Neuron (in vitro differentiated cells): ENCODE results near the gene PYGO1.
"Not testable (repeated sequence)": the region's sequence is repeated elsewhere in the genome, so short reads cannot be mapped to it uniquely, and the experiment has no call there.

Experiments used
- H2AFZ ChIP-seq: one replicate; pipeline ENCODE4 v1.6.1; 2013; ENCODE audit warnings: low read depth, mild to moderate bottlenecking, inconsistent platforms, low read length, moderate library complexity
- H3K27me3 ChIP-seq: one replicate; pipeline ENCODE4 v1.6.1; 2013; ENCODE audit warnings: low read length; ENCODE audit not compliant: insufficient read depth
- H3K36me3 ChIP-seq: one replicate; pipeline ENCODE4 v1.6.1; 2013; ENCODE audit warnings: low read length; ENCODE audit not compliant: insufficient read depth
- H3K4me1 ChIP-seq: one replicate; pipeline ENCODE4 v1.6.1; 2013; ENCODE audit warnings: low read length; ENCODE audit not compliant: insufficient read depth
- H3K4me3 ChIP-seq: 2 replicates; pipeline ENCODE4 v1.5.1; 2013; ENCODE audit warnings: mild to moderate bottlenecking, low read length, moderate library complexity
- H3K9me3 ChIP-seq: one replicate; pipeline ENCODE4 v1.6.1; 2013; ENCODE audit warnings: low read length

PYGO1 gene

DNA sequence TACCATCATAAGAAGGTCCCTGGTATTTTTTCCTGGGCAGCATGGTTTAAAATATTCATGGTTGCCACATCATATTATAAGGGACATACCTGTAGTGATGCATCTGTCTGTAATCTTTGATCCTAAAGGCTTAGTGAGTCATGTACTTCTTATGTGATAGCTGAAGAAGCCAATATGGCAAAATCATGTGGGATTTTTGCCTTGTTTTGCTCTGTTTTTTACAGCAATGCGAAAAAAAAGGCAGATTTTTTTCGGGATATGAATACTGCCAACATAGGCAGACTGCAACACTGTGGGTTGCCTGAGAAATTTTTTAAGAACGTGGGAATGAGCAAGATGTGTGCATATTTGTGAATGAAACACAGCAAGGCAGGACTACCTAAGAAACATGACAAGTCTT, 11.3 kb upstream of the PYGO1 start:
- no peaks in the 10 kb centered on the region for H3K27me3 ChIP-seq
- no peaks in the 10 kb centered on the region for H3K9me3 ChIP-seq
- no peak overlapping the region for H3K4me3 ChIP-seq
- no peaks in the 10 kb centered on the region for H3K36me3 ChIP-seq
- H2AFZ ChIP-seq = no peak overlapping the region
- no peaks in the 10 kb centered on the region for H3K4me1 ChIP-seq

DNA sequence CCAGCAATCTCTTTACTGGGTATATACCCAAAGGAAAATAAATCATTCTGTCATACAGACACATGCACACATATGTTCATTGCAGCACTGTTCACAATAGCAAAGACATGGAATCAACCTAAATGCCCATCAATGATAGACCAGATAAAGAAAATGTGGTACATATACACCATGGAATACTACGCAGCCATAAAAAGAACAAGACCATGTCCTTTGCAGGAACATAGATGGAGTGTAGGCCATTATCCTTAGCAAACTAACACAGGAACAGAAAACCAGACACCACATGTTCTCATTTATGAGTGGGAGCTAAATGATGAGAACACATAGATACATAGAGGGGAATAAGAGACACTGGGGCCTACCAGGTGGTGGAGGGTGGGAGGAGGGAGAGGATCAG, 4.9 kb upstream of the PYGO1 start:
- not testable (repeated sequence) for H3K4me3 ChIP-seq, H2AFZ ChIP-seq, H3K27me3 ChIP-seq, H3K9me3 ChIP-seq, H3K4me1 ChIP-seq, H3K36me3 ChIP-seq

DNA sequence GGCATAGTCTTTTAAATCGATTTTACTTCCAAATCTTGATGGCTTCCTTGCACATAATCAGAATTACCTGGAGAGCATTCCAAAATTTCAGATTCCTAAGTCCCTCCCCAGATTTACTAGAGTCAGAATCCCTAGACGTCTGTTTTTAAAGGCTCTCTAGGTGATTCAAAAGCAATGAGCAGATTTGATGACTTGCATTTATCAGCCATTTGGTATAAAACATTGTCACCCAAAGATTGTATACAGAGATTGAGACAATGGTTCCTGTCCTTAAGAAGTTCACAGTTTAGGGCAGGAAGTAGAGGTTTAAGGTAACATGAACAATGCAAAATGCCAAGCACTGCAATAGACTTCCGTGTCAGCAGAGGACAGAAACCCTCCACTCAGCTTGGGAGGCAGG, 2.6 kb upstream of the PYGO1 start:
- peaks cover 11% of the 10 kb centered on the region for H3K4me1 ChIP-seq
- H3K36me3 ChIP-seq = no peaks in the 10 kb centered on the region
- no peak overlapping the region for H3K4me3 ChIP-seq
- H2AFZ ChIP-seq = no peak overlapping the region
- H3K27me3 ChIP-seq = no peaks in the 10 kb centered on the region
- H3K9me3 ChIP-seq = no peaks in the 10 kb centered on the region

DNA sequence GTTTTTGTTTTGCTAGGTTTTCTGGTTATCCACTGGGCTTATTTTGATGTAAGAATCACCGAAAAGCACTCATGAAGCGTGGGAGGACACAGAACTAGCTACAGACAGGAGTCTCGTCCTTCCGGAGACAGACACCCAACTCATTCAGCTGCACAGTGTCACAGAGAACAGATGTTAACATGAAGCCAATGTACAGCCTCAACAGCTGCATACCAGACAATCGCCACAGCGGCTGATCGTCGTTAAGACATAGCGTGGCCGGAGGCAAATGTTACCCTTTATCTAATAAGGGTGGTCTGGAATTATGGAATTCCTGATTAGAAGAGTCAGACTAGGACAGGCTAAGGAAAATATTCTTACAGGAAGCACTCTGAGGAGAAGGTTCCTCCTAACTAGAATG, 1.1 kb upstream of the PYGO1 start:
- peak overlapping the region; percentile 74 for H3K4me3 ChIP-seq
- peaks cover 5% of the 10 kb centered on the region for H3K36me3 ChIP-seq
- no peaks in the 10 kb centered on the region for H3K9me3 ChIP-seq
- H2AFZ ChIP-seq = no peak overlapping the region
- H3K27me3 ChIP-seq = no peaks in the 10 kb centered on the region
- peaks cover 15% of the 10 kb centered on the region for H3K4me1 ChIP-seq

DNA sequence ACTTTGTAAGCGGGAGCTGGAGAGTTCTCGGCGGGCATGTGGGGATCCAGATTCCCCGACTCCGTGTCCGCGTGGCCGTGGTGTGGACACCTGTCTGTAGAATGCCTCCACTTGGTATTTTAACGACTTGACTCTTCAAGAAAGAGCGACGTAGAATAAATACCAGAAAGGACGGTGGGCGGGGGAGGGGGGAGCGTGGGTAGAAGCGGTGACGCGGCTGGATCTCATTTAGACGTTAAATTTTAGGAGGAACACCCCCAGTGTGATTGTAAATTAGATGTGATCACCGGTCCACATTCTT, 620 bp upstream of the PYGO1 start:
- H3K4me1 ChIP-seq = peaks cover 15% of the 10 kb centered on the region
- H3K36me3 ChIP-seq = peaks cover 8% of the 10 kb centered on the region
- H3K27me3 ChIP-seq = no peaks in the 10 kb centered on the region
- peak overlapping the region; percentile 93 for H2AFZ ChIP-seq
- H3K9me3 ChIP-seq = no peaks in the 10 kb centered on the region
- peak overlapping the region; percentile 74 for H3K4me3 ChIP-seq

DNA sequence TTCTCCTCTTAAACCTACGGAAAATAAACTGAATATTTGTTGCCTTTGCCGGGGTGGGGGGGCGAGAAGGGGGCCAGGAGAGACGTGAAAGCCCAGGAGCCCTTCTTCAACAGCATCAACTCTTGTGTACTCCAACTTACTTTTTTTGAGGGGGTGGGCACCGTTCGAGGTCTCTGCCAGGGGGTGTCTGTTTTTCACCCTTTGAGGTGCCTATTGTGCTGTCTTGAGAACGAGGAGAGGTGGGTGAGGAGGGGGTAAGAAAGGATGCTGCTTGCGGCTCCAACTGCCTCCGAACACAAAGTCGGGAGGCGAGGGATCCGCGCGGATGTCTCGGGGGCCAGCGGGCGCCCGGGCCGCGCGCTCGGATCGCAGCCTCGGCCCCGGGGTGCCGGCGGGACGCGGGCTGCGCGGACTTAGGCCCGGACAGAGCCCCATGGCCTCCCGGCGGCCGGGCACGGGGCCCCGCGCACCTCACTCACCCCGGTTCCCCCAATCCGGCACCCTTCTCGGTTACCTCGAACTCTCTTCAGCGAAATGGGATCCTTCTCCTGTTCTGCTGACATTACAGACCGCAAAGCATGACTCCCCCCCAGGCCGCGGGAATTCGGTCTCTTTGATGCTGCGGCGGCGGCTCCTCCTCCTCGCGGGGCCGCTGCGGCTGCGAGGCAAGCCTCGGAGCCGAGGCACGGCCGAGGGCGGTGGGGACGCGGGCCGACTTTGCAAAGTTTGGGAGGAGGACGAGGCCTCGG, 650 bp downstream of the PYGO1 start:
- peak overlapping the region; percentile 74 for H3K4me3 ChIP-seq
- peak overlapping the region; percentile 69 for H2AFZ ChIP-seq
- no peaks in the 10 kb centered on the region for H3K27me3 ChIP-seq
- no peaks in the 10 kb centered on the region for H3K9me3 ChIP-seq
- peaks cover 8% of the 10 kb centered on the region for H3K36me3 ChIP-seq
- peaks cover 15% of the 10 kb centered on the region for H3K4me1 ChIP-seq

DNA sequence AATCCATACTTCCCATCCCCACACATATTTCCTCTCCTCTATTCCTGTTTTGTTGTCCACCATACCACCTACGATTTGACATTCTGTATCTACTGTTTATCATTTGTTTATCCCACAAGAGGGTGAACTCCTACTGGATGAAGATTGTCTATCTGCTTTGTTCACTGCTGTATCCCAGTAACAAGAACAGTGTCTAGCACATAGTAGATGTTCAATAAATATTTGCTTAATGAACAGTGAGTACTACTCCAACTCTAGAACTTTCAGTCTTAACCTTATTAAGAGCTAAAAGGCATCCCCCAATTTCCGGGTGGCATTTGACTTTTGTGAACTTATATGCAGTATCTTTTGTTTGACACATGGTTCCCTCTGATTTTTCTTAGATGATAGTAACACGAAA, 1.3 kb downstream of the PYGO1 start:
- peaks cover 8% of the 10 kb centered on the region for H3K36me3 ChIP-seq
- H3K27me3 ChIP-seq = no peaks in the 10 kb centered on the region
- peak overlapping the region; percentile 74 for H3K4me3 ChIP-seq
- H2AFZ ChIP-seq = no peak overlapping the region
- H3K4me1 ChIP-seq = peaks cover 15% of the 10 kb centered on the region
- no peaks in the 10 kb centered on the region for H3K9me3 ChIP-seq

DNA sequence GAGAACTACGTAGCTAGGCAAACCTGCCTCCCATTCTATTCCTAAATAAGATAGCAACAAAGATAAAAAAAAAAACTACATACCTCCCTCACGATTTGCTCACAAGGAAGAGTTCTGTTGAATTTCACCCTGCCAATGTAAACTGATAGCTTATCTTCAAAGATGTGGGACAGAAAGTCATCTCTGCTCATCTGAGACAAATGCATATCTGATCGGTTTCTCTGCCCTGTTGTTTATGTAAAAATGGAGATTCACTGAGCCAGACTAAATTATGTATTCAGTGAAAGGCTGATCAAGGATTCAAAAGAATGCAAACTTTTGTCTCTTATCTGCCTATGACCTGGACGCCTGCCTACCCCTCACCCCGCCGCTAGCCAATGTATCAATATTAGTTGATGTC, 11.2 kb downstream of the PYGO1 start:
- Histone ChIP-seq H2AFZ (no peak overlapping the region), H3K36me3 (peaks cover 20% of the 10 kb centered on the region), H3K4me1 (no peaks in the 10 kb centered on the region), H3K9me3 (peaks cover 2% of the 10 kb centered on the region), H3K4me3 (no peak overlapping the region), H3K27me3 (no peaks in the 10 kb centered on the region)

DNA sequence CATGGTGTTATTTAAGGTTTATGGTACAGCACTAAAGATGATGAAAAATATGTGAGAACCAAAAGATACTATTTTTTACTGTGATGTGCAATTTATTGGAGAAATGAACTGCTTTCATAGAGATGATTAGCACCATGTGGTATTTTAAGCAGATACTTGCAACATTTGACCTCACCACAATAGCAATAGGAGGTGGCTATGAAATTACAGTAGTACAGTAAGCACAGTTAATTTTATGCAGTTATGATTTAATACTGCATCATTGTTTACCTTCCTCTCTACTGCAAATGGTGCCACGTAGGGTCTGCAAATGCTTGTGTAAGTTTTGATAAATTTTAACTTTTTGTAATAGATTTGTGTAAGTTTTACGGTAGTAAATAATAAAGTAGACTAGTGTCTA, 14.0 kb downstream of the PYGO1 start:
- H3K36me3 ChIP-seq = peaks cover 10% of the 10 kb centered on the region
- no peaks in the 10 kb centered on the region for H3K27me3 ChIP-seq
- no peaks in the 10 kb centered on the region for H3K4me1 ChIP-seq
- peaks cover 8% of the 10 kb centered on the region for H3K9me3 ChIP-seq
- H3K4me3 ChIP-seq = no peak overlapping the region
- H2AFZ ChIP-seq = no peak overlapping the region

DNA sequence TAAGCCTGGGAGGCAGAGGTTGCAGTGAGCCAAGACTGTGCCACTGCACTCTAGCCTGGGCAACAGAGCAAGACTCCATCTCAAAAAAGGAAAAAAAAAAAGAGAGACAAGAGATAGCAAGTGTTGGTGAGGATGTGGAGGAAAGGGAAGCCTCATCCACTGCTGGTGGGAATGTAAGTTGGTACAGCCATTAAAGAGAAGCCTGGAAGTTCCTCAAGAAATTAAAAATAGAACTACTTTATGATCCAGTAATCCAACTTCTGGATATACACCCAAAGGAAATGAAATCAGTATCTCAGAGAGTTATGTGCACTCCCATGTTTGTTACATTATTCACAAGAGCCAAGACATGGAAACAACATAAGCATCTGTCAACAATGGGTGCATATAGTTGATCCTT, 14.9 kb downstream of the PYGO1 start:
- H3K36me3 ChIP-seq = peaks cover 9% of the 10 kb centered on the region
- no peaks in the 10 kb centered on the region for H3K27me3 ChIP-seq
- no peak overlapping the region for H2AFZ ChIP-seq
- H3K9me3 ChIP-seq = peaks cover 8% of the 10 kb centered on the region
- H3K4me3 ChIP-seq = no peak overlapping the region
- no peaks in the 10 kb centered on the region for H3K4me1 ChIP-seq

DNA sequence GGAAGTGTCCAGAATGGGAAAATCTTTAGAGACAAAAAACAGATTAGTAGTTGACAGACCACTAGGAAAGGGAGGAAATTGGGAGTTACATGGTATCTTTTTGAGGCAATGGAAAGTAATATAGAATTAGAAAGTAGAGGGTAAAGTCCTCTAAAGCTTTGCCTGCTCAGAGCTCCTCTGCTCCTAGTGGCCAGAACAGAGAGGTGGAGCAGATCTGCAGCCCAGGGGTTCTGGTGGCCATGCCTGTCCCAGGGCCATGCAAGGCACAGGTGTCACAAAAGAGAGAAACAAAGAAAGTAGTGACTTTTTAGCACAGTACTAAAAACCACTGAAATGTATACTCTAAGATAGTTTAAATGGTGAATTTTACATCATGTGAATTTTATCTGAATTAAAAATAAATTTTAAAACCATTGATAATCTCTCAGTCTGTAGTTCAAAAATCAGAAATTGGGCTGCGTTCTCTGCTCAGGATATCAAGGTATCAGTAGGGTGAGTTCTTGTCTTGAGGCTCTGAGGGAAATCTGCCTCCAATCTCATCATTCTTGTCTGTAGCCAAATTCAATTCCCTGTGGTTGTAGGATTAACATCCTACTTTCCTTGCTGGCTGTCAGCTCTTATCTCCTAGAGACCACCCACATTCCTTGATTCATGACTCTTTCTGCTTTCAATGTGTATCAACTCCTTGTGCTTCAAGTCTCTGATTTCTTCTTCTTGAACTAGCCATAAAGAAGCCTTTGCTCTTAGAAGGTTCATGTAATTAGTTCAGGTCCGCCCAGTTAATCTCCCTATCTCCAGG, 23.6 kb downstream of the PYGO1 start:
- no peak overlapping the region for H3K4me3 ChIP-seq
- H3K4me1 ChIP-seq = no peaks in the 10 kb centered on the region
- no peaks in the 10 kb centered on the region for H3K27me3 ChIP-seq

DNA sequence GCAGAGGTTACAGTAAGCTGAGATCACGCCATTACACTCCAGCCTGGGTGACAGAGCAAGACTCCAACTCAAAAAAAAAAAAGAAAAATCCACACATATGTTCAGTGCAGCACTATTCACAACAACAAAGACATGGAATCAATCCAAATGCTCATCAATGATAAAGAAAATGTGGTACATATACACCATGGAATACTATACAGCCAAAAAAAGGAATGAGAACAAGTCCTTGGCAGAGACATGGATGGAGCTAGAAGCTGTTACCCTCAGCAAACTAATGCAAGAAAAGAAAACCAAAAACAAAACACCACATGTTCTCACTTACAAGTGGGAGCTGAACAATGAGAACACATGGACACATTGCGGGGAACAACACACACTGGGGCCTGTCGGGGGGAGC, 25.5 kb downstream of the PYGO1 start:
- Histone ChIP-seq H3K27me3 (no peaks in the 10 kb centered on the region), H2AFZ (no peak overlapping the region), H3K4me3 (no peak overlapping the region), H3K9me3 (peaks cover 4% of the 10 kb centered on the region), H3K4me1 (no peaks in the 10 kb centered on the region), H3K36me3 (peaks cover 3% of the 10 kb centered on the region)

More for the DNA sequence above, 23.6 kb downstream of the PYGO1 start:
- peaks cover 3% of the 10 kb centered on the region for H3K36me3 ChIP-seq
- no peak overlapping the region for H2AFZ ChIP-seq
- peaks cover 6% of the 10 kb centered on the region for H3K9me3 ChIP-seq

DNA sequence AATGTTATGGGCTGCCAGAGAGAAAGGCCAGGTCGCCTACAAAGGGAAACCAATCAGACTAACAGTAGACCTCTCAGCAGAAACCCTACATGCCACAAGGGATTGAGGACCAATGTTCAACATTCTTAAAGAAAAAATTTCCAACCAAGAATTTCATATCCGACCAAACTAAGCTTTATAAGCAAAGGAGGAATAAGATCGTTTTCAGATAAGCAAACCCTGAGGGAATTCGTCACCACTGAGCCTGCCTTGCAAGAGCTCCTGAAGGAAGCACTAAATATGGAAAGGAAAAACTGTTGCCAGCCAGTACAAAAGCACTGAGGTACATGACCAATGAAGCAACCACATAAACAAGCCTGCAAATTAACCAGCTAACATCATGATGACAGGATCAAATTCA, 33.1 kb downstream of the PYGO1 start:
- Histone ChIP-seq H3K27me3 (no peaks in the 10 kb centered on the region), H2AFZ (no peak overlapping the region)

More for the DNA sequence above, 33.1 kb downstream of the PYGO1 start:
- H3K4me3 ChIP-seq = no peak overlapping the region
- H3K4me1 ChIP-seq = no peaks in the 10 kb centered on the region
- peaks cover 25% of the 10 kb centered on the region for H3K9me3 ChIP-seq
- H3K36me3 ChIP-seq = no peaks in the 10 kb centered on the region
